Measurements from ENCODE around the gene CTU1.

GRCh38 chr19:51145916-51146493 lies 37.8 kb upstream of the CTU1 start:
- TF ChIP-seq CTCF (IDR thresholded peaks at IDR 0.05) (no peak), TP53 (CRISPR knock-in tag; IDR thresholded peaks at IDR 0.05) (no peak), ZNF263 (CRISPR knock-in tag; IDR thresholded peaks at IDR 0.05; ENCODE audit: low read depth) (no peak), SMAD3 (CRISPR knock-in tag; IDR thresholded peaks at IDR 0.05; ENCODE audit: borderline replicate concordance) (no peak), E2F4 (CRISPR knock-in tag; IDR thresholded peaks at IDR 0.05; ENCODE audit: borderline replicate concordance, low read depth) (no peak), NFE2L1 (CRISPR knock-in tag; IDR thresholded peaks at IDR 0.05) (no peak), FOXP1 (CRISPR knock-in tag; IDR thresholded peaks at IDR 0.05; ENCODE audit: borderline replicate concordance) (no peak), CREM (CRISPR knock-in tag; IDR thresholded peaks at IDR 0.05) (no peak), NR1H2 (CRISPR knock-in tag; IDR thresholded peaks at IDR 0.05) (no peak), FOXJ3 (CRISPR knock-in tag; IDR thresholded peaks at IDR 0.05; ENCODE audit: borderline replicate concordance) (no peak), ESRRA (CRISPR knock-in tag; IDR thresholded peaks at IDR 0.05; ENCODE audit: borderline replicate concordance) (no peak)
- TF ChIP-seq, protein P1, sequence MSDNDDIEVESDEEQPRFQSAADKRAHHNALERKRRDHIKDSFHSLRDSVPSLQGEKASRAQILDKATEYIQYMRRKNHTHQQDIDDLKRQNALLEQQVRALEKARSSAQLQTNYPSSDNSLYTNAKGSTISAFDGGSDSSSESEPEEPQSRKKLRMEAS (CRISPR knock-in tag; IDR thresholded peaks at IDR 0.05), result no peak
- TF ChIP-seq, protein P2, sequence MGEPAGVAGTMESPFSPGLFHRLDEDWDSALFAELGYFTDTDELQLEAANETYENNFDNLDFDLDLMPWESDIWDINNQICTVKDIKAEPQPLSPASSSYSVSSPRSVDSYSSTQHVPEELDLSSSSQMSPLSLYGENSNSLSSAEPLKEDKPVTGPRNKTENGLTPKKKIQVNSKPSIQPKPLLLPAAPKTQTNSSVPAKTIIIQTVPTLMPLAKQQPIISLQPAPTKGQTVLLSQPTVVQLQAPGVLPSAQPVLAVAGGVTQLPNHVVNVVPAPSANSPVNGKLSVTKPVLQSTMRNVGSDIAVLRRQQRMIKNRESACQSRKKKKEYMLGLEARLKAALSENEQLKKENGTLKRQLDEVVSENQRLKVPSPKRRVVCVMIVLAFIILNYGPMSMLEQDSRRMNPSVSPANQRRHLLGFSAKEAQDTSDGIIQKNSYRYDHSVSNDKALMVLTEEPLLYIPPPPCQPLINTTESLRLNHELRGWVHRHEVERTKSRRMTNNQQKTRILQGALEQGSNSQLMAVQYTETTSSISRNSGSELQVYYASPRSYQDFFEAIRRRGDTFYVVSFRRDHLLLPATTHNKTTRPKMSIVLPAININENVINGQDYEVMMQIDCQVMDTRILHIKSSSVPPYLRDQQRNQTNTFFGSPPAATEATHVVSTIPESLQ (CRISPR knock-in tag; IDR thresholded peaks at IDR 0.05), result no peak
- TF ChIP-seq, protein P3, sequence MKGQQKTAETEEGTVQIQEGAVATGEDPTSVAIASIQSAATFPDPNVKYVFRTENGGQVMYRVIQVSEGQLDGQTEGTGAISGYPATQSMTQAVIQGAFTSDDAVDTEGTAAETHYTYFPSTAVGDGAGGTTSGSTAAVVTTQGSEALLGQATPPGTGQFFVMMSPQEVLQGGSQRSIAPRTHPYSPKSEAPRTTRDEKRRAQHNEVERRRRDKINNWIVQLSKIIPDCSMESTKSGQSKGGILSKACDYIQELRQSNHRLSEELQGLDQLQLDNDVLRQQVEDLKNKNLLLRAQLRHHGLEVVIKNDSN (CRISPR knock-in tag; IDR thresholded peaks at IDR 0.05), result no peak

Measured in WTC11 (cell line).